C4-2B (cell line): ENCODE measurements around the gene ARHGAP10.

Source experiments
- ZFX ChIP-seq: fragments of 450-650 bp; IDR thresholded peaks from 2 replicates; pipeline ENCODE4 v1.6.1; 2017
- TF ChIP-seq, protein P1 (sequence below): fragments of 450-650 bp; conservative IDR thresholded peaks from 2 replicates; pipeline ENCODE4 v1.5.1; 2017; ENCODE audit warnings: mild to moderate bottlenecking

DNA sequence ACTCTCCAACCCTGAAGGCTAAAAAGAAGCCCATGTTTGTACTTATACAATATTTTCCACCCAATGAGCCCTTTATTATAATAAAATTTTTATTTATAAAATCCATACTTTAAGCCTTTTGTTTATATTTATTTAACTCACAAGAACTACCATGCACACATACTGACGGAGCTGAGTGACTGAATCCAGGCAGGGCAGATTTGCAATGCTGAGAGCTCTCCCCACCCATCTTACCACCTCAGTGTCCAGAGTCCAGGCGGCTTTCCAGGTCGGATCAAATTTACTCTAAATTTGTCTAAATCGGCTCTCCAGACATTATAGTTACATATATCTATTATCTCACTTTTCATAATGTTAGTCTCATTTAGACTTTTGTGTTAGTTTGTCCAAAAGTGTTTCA, 74.1 kb downstream of the ARHGAP10 start:
- TF ChIP-seq, protein P1, sequence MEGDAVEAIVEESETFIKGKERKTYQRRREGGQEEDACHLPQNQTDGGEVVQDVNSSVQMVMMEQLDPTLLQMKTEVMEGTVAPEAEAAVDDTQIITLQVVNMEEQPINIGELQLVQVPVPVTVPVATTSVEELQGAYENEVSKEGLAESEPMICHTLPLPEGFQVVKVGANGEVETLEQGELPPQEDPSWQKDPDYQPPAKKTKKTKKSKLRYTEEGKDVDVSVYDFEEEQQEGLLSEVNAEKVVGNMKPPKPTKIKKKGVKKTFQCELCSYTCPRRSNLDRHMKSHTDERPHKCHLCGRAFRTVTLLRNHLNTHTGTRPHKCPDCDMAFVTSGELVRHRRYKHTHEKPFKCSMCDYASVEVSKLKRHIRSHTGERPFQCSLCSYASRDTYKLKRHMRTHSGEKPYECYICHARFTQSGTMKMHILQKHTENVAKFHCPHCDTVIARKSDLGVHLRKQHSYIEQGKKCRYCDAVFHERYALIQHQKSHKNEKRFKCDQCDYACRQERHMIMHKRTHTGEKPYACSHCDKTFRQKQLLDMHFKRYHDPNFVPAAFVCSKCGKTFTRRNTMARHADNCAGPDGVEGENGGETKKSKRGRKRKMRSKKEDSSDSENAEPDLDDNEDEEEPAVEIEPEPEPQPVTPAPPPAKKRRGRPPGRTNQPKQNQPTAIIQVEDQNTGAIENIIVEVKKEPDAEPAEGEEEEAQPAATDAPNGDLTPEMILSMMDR, result no peak
- no peak for TF ChIP-seq ZFX
